HEK293 (cell line): Measurements from ENCODE around the gene ARPC3.
"Not testable (repeated sequence)": the region's sequence is repeated elsewhere in the genome, so short reads cannot be mapped to it uniquely, and the experiment has no call there.

Source experiments
- CTCF ChIP-seq: fragments of 450-650 bp; formaldehyde crosslinking; IDR thresholded peaks from 2 replicates; pipeline ENCODE4 v1.5.1; 2016; ENCODE audit warnings: missing biosample characterization, missing genetic modification characterization
- ZNF501 ChIP-seq: fragments of 450-650 bp; formaldehyde crosslinking; IDR thresholded peaks from 2 replicates; pipeline ENCODE4 v1.5.1; 2016; ENCODE audit warnings: missing biosample characterization, missing genetic modification characterization
- ZNF585B ChIP-seq: fragments of 450-650 bp; formaldehyde crosslinking; IDR thresholded peaks from 2 replicates; pipeline ENCODE4 v1.5.1; 2016; ENCODE audit warnings: missing biosample characterization, missing genetic modification characterization
- ZNF785 ChIP-seq: fragments of 450-650 bp; formaldehyde crosslinking; IDR thresholded peaks from 2 replicates; pipeline ENCODE4 v1.5.1; 2016; ENCODE audit warnings: missing biosample characterization, missing genetic modification characterization

GRCh38 chr12:110465765-110466164 is 15.6 kb upstream of the ARPC3 start:
- TF ChIP-seq ZNF785, CTCF, ZNF501, ZNF585B (tag by site-specific recombination): not testable (repeated sequence)
